Amniotic stem cell (primary cell): ENCODE measurements around the gene LCAT.

Source experiments
- DNase-seq: peaks from one replicate; lab custom pipeline; 2025; lab: John Stamatoyannopoulos, UW

Gene LCAT

DNA sequence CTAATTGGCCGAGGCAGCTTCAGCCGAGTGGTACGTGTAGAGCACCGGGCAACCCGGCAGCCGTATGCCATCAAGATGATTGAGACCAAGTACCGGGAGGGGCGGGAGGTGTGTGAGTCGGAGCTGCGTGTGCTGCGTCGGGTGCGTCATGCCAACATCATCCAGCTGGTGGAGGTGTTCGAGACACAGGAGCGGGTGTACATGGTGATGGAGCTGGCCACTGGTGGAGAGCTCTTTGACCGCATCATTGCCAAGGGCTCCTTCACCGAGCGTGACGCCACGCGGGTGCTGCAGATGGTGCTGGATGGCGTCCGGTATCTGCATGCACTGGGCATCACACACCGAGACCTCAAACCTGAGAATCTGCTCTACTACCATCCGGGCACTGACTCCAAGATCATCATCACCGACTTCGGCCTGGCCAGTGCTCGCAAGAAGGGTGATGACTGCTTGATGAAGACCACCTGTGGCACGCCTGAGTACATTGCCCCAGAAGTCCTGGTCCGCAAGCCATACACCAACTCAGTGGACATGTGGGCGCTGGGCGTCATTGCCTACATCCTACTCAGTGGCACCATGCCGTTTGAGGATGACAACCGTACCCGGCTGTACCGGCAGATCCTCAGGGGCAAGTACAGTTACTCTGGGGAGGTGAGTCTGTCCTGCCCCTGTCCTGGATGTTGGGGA, 34.7 kb downstream of the LCAT start:
- DNase-seq, result no peak

- no peak for DNase-seq
Observed at GRCh38 chr16:67907397-67908180, 36.3 kb downstream of the LCAT start.

GRCh38 chr16:67902831-67903230, 41.1 kb downstream of the LCAT start:
- DNase-seq, result no peak

DNA sequence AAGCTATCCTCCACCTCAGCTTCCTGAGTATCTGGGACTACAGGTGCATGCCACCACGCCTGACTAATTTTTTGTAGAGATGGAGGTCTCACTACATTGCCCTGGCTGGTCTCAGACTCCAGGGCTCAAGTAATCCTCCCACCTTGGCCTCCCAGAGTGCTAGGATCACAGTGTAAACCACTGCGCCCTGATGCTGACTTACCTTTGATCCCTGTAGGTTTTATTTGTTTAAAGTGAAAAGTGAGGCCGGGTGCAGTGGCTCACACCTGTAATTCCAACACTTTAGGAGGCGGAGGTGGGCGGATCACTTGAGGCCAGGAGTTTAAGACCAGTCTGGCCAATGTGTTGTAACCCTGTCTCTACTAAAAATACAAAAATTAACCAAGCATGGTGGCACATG, 42.2 kb downstream of the LCAT start:
- no peak for DNase-seq

DNA sequence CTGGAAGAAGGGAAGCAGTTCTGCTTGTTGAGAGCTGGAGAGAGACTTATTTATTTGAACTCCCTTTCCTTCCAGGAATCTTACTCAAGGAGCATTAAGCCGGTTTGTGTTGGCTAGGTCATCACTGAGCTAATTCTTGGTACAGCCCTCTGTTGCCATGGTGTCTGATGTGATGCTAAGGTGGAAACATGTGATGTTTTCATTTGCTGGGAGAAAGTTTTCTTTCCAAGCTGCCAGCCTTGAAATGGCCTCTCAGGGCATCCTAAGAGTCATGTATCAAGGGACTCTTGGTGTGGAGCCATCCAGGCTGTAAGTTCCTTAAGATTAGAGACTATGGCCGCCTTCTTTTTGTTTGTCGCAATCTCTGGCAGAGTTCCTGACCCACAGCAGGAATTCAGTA, 46.7 kb downstream of the LCAT start:
- DNase-seq, result no peak

GRCh38 chr16:67893743-67894399, 50.0 kb downstream of the LCAT start:
- DNase-seq, result no peak

DNA sequence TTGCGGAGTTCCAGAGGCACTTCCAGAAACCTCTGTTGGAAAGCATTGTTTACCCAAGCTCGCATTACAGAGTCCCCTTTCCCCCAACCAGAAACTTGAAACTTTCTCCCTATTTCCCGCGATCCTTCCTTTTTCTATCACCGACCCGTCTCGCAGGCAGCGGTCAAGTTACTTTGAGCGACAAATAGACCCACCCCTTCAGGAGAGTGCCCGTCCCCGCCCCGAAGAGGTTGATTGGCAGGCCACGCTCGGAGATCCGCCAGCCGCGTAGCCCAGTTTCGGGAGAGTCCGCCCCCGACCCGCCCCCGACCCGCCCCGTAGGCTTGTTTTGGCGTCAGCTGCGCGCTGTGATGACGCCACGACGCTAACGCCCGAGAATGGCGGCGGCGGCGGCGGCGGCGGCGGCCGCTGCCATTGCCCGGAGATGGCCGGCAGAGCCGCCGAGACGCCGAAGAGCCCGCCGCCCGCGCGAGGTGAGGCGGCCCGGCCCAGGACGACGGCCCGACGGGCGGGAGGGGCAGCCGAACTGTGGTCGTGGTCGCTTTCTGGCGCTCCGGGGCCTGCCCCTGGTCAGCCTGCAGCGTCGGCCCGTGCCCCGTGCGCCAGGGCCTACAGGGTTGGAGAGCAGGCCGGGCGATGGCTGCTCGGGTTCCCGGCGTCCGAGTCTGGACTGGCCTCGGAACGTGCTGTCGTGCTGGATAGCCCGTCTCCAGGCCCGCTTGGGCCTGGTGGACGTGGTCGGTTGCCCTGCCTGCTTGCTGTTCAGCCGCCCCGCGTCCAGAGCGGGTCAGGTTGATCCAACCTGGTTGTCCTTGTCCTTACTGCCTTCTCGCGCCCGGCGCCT, 50.8 kb downstream of the LCAT start, which contains the start of gene PSKH1:
Gene PSKH1 (plus strand): TSS at position 356 of the 844 bp plus-strand sequence. CDS start 15,496 bp downstream, outside the sequence.
- peak; percentile 93 for DNase-seq

DNA sequence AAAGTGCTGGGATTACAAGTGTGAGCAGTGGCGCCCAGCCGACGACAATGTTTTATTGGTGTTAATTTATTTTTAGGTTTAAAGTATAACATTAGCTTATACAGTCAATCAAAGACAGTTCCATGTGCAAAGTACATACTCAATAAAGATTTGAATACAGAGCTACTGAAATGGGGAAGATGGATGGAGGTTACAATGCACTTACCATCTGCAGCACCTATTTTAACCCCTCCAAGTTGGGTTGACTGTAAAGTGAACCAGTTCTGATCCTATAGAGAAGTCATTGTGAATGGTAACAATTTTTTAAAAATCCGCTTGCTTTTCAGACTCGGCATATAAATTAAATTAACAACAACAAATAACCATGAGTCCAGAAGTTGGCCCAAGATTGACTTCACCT, 51.5 kb downstream of the LCAT start:
- no peak for DNase-seq
